Measurements from ENCODE around the gene VAC14.

VAC14 gene

GRCh38 chr16:70703041-70703834 is 97.7 kb downstream of the VAC14 start:
- DNase-seq, result no peak

- DNase-seq, result no peak
Observed at GRCh38 chr16:70702624-70703023, 98.3 kb downstream of the VAC14 start.

GRCh38 chr16:70701998-70702397 is 99.0 kb downstream of the VAC14 start:
- DNase-seq, result no peak

GRCh38 chr16:70701596-70701995 is 99.4 kb downstream of the VAC14 start:
- DNase-seq, result no peak

GRCh38 chr16:70701036-70701435 is 99.9 kb downstream of the VAC14 start:
- DNase-seq, result no peak

- DNase-seq, result peak; percentile 27
Observed at GRCh38 chr16:70700101-70701020, 100.6 kb downstream of the VAC14 start.

- DNase-seq, result no peak
Observed at GRCh38 chr16:70699696-70700095, 101.3 kb downstream of the VAC14 start.

- no peak for DNase-seq
Observed at GRCh38 chr16:70698901-70699300, 102.1 kb downstream of the VAC14 start.

- DNase-seq, result no peak
Observed at GRCh38 chr16:70697594-70698170, 103.3 kb downstream of the VAC14 start.

GRCh38 chr16:70696952-70697593 is 103.9 kb downstream of the VAC14 start:
- DNase-seq, result peak; percentile 72

- no peak for DNase-seq
Observed at GRCh38 chr16:70696355-70696754, 104.6 kb downstream of the VAC14 start.

GRCh38 chr16:70695331-70696070 is 105.5 kb downstream of the VAC14 start:
- DNase-seq, result peak; percentile 58

GRCh38 chr16:70694868-70695218 is 106.1 kb downstream of the VAC14 start:
- DNase-seq, result no peak

- no peak for DNase-seq
Observed at GRCh38 chr16:70694088-70694867, 106.7 kb downstream of the VAC14 start.

- no peak for DNase-seq
Observed at GRCh38 chr16:70692873-70693671, 107.9 kb downstream of the VAC14 start.

- DNase-seq, result no peak
Observed at GRCh38 chr16:70692130-70692872, 108.7 kb downstream of the VAC14 start.

GRCh38 chr16:70691223-70692129 is 109.5 kb downstream of the VAC14 start:
- no peak for DNase-seq

- no peak for DNase-seq
Observed at GRCh38 chr16:70689970-70690891, 110.7 kb downstream of the VAC14 start.

Data from GF-D8 (cell line).